Right lobe of liver (tissue), 4 donors: Measurements from ENCODE around the gene LIPJ.

Experiments used
- POLR2A ChIP-seq: fragments of 450-650 bp; IDR thresholded peaks from one replicate; pipeline ENCODE4 v1.6.1; 2017; ENCODE audit warnings: antibody characterized with exemption, mild to moderate bottlenecking
- TF ChIP-seq, protein P1 (sequence below), 4 donors: fragments of 200-600 bp in 3 of 4; fragments of 450-650 bp in 1 of 4; IDR thresholded peaks; one replicate each; pipeline versions ENCODE4 v1.5.1 to v1.8.0; 2016 to 2022; ENCODE audit warnings: antibody characterized with exemption in 4 of 4, mild to moderate bottlenecking in 2 of 4
- donor health status: DM: no; HTN: no; CAD: no.
- donor health status: DM: no; HTN: no; CAD: no.
- donor health status: DM: no; HTN: yes; CAD: no.

GRCh38 chr10:88551246-88551645, 35.3 kb upstream of the LIPJ start:
- TF ChIP-seq, protein P1, sequence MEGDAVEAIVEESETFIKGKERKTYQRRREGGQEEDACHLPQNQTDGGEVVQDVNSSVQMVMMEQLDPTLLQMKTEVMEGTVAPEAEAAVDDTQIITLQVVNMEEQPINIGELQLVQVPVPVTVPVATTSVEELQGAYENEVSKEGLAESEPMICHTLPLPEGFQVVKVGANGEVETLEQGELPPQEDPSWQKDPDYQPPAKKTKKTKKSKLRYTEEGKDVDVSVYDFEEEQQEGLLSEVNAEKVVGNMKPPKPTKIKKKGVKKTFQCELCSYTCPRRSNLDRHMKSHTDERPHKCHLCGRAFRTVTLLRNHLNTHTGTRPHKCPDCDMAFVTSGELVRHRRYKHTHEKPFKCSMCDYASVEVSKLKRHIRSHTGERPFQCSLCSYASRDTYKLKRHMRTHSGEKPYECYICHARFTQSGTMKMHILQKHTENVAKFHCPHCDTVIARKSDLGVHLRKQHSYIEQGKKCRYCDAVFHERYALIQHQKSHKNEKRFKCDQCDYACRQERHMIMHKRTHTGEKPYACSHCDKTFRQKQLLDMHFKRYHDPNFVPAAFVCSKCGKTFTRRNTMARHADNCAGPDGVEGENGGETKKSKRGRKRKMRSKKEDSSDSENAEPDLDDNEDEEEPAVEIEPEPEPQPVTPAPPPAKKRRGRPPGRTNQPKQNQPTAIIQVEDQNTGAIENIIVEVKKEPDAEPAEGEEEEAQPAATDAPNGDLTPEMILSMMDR (IDR thresholded peaks at IDR 0.05) = no peak
- no peak for TF ChIP-seq POLR2A
